Gastroesophageal sphincter (tissue), 3 donors: ENCODE measurements around the gene FGF14.

Experiments used
- POLR2AphosphoS5 ChIP-seq: sonication (generic); formaldehyde crosslinking; IDR thresholded peaks from one replicate; pipeline ENCODE4 v1.6.1; 2017; ENCODE audit warnings: antibody characterized with exemption
- TF ChIP-seq, protein P1 (sequence below), 4 experiments: fragments of 200-600 bp in 2 of 4; fragments of 450-650 bp in 2 of 4; sonication (generic) in 1 of 4; IDR thresholded peaks; one replicate each; pipeline ENCODE4 v1.5.1; 2017 to 2019; ENCODE audit warnings: antibody characterized with exemption in 4 of 4, mild to moderate bottlenecking in 2 of 4, moderate library complexity in 2 of 4

DNA sequence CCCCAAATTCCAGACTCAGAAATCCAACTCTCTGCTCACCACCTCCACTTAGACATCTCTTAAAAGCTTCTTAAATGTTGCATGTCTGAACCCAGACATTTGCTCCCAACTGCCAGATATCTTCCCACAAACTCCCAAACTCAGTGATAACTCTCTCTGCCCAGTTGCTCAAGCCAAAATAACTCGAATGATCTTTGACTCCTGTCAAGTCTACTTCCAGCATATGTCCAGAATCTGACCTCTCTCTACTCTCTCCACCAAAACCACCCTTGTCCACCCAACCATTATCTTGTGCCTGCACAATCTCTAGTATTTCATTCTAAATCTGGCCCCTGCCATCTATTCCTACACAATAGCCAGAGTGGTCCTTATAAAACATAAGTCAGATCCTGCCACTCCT is 99.3 kb downstream of the FGF14 start:
- TF ChIP-seq, protein P1, sequence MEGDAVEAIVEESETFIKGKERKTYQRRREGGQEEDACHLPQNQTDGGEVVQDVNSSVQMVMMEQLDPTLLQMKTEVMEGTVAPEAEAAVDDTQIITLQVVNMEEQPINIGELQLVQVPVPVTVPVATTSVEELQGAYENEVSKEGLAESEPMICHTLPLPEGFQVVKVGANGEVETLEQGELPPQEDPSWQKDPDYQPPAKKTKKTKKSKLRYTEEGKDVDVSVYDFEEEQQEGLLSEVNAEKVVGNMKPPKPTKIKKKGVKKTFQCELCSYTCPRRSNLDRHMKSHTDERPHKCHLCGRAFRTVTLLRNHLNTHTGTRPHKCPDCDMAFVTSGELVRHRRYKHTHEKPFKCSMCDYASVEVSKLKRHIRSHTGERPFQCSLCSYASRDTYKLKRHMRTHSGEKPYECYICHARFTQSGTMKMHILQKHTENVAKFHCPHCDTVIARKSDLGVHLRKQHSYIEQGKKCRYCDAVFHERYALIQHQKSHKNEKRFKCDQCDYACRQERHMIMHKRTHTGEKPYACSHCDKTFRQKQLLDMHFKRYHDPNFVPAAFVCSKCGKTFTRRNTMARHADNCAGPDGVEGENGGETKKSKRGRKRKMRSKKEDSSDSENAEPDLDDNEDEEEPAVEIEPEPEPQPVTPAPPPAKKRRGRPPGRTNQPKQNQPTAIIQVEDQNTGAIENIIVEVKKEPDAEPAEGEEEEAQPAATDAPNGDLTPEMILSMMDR (IDR thresholded peaks at IDR 0.05): no peak
- TF ChIP-seq POLR2AphosphoS5: no peak
